B cell (primary cell): ENCODE measurements around the gene GAGE13. TPM values are rescaled to one million over a fixed set of nuclear protein-coding genes. Genes with fewer than 3 reads are reported as not detected.
"Not testable (repeated sequence)": the region's sequence is repeated elsewhere in the genome, so short reads cannot be mapped to it uniquely, and the experiment has no call there.

Experiments used
- ATAC-seq: fragments of 200-7000 bp; cut with Tn5 transposase; one replicate; pipeline ENCODE4 v1.10.0; 2021; ENCODE audit warnings: low read depth, mild to moderate bottlenecking, moderate number of reproducible peaks, moderate library complexity
- CTCF ChIA-PET: fragments of 350-600 bp; sonication (Branson Sonifier 250); formaldehyde crosslinking; loops from one replicate; lab custom pipeline; 2021; ENCODE audit warnings: antibody characterized with exemption, inconsistent platforms; lab: Charles Lee
- POLR2A ChIA-PET: fragments of 350-600 bp; sonication (Branson Sonifier 250); formaldehyde crosslinking; loops from one replicate; lab custom pipeline; 2021; ENCODE audit warnings: antibody characterized with exemption; lab: Charles Lee
- DNase-seq: peaks from one replicate; pipeline ENCODE4 v3.0.0; 2013
- H2AFZ ChIP-seq: 2 replicates; pipeline ENCODE4 v1.6.1; 2012; ENCODE audit warnings: mild to moderate bottlenecking, low read depth, low read length; ENCODE audit not compliant: insufficient read depth, poor library complexity, severe bottlenecking
- H3K27ac ChIP-seq, 2 donors: 1 replicate in 1 of 2; 2 replicates in 1 of 2; pipeline ENCODE4 v1.5.1; 2012 to 2013; ENCODE audit warnings: low read length in 2 of 2, mild to moderate bottlenecking in 2 of 2, moderate library complexity in 1 of 2
- H3K27me3 ChIP-seq, 4 experiments: fragments of 200-600 bp in 1 of 4; sonication (generic) in 1 of 4; replicated peaks in 1 of 4; 1 replicate in 2 of 4; 2 replicates in 2 of 4; pipeline versions ENCODE4 v1.6.1 to v1.7.0; 2013 to 2016; ENCODE audit warnings: low read length in 3 of 4, mild to moderate bottlenecking in 2 of 4, mixed read lengths in 1 of 4, moderate library complexity in 1 of 4; ENCODE audit not compliant: insufficient read depth in 4 of 4, control insufficient read depth in 3 of 4; ENCODE audit errors: control extremely low read depth in 1 of 4
- H3K36me3 ChIP-seq, 2 experiments: replicated peaks in 1 of 2; 1 replicate in 1 of 2; 2 replicates in 1 of 2; pipeline versions ENCODE4 v1.6.1 to v1.7.1; 2013; ENCODE audit warnings: low read length in 1 of 2; ENCODE audit not compliant: insufficient read depth in 2 of 2, control insufficient read depth in 1 of 2; ENCODE audit errors: control extremely low read depth in 1 of 2, extremely low read depth in 1 of 2
- H3K4me1 ChIP-seq, 2 donors: fragments of 200-600 bp in 1 of 2; sonication (generic) in 1 of 2; 1 replicate in 1 of 2; 2 replicates in 1 of 2; pipeline versions ENCODE4 v1.5.1 to v1.6.1; 2013 to 2017; ENCODE audit warnings: low read length in 2 of 2; ENCODE audit not compliant: control insufficient read depth in 2 of 2, insufficient read depth in 2 of 2
- H3K4me2 ChIP-seq: replicated peaks from 2 replicates; pipeline ENCODE3; 2012; ENCODE audit warnings: mild to moderate bottlenecking, low read depth, low read length; ENCODE audit not compliant: poor library complexity, severe bottlenecking
- H3K4me3 ChIP-seq, 5 experiments: fragments of 200-600 bp in 1 of 5; sonication (generic) in 1 of 5; 1 replicate in 3 of 5; 2 replicates in 2 of 5; pipeline versions ENCODE4 v1.5.1 to v1.7.0; 2011 to 2016; ENCODE audit warnings: low read length in 4 of 5, mild to moderate bottlenecking in 4 of 5, low read depth in 2 of 5, control low read depth in 1 of 5, moderate library complexity in 1 of 5; ENCODE audit not compliant: insufficient read depth in 1 of 5; ENCODE audit errors: control extremely low read depth in 1 of 5, extremely low read depth in 1 of 5
- H3K79me2 ChIP-seq: fragments of 200-600 bp; sonication (generic); one replicate; pipeline ENCODE4 v1.6.0; 2016; ENCODE audit warnings: low read length; ENCODE audit not compliant: control insufficient read depth, insufficient read depth
- H3K9ac ChIP-seq: fragments of 200-600 bp; sonication (generic); 2 replicates; pipeline ENCODE4 v1.6.1; 2017; ENCODE audit warnings: mild to moderate bottlenecking, low read length, moderate library complexity
- H3K9me3 ChIP-seq, 3 donors: one replicate each; pipeline versions ENCODE4 v1.6.1 to v1.7.1; 2013; ENCODE audit warnings: low read length in 2 of 3; ENCODE audit not compliant: control insufficient read depth in 2 of 3, insufficient read depth in 1 of 3; ENCODE audit errors: control extremely low read depth in 1 of 3
- H4K20me1 ChIP-seq: 2 replicates; pipeline ENCODE4 v1.6.0; 2012; ENCODE audit warnings: mild to moderate bottlenecking, low read length; ENCODE audit not compliant: insufficient read depth, control insufficient read depth, poor library complexity, severe bottlenecking
- H3K27ac Mint-ChIP-seq: one replicate; pipeline ENCODE4 v1.8.0; 2021; ENCODE audit warnings: mixed read lengths
- H3K27me3 Mint-ChIP-seq: one replicate; pipeline ENCODE4 v1.8.0; 2021; ENCODE audit warnings: mixed read lengths
- H3K4me1 Mint-ChIP-seq: one replicate; pipeline ENCODE4 v1.8.0; 2021; ENCODE audit warnings: mixed read lengths
- H3K4me3 Mint-ChIP-seq: one replicate; pipeline ENCODE4 v1.8.0; 2021; ENCODE audit warnings: mixed read lengths
- H3K9me3 Mint-ChIP-seq: one replicate; pipeline ENCODE4 v1.8.0; 2022; ENCODE audit warnings: mixed read lengths; ENCODE audit not compliant: insufficient read depth
- CTCF ChIP-seq: fragments of 200-600 bp; IDR thresholded peaks from one replicate; pipeline ENCODE4 v1.8.0; 2022; ENCODE audit warnings: antibody characterized with exemption, mild to moderate bottlenecking
- EZH2 ChIP-seq: IDR thresholded peaks from 2 replicates; pipeline ENCODE4 v1.6.1; 2012; ENCODE audit warnings: borderline replicate concordance, low read depth, mild to moderate bottlenecking, moderate library complexity, low read length; ENCODE audit not compliant: insufficient read depth, poor library complexity, severe bottlenecking
- WGBS: methylation state at CpG from one replicate; pipeline ENCODE4 v1.1.5; 2013; ENCODE audit warnings: missing lambda C conversion rate; ENCODE audit not compliant: insufficient coverage; 5-methylcytosine and 5-hydroxymethylcytosine counted together
- intact Hi-C: fragments of 100-400 bp; cut with micrococcal nuclease; formaldehyde crosslinking; loops from one replicate; pipeline ENCODE4 v1.10.0; 2022
- polyA plus RNA-seq: library from polyadenylated mRNA; depleted of rRNA; stranded (reverse); fragments of >200 nt; gene quantifications from 2 replicates; pipeline ENCODE4 v1.2.3, GENCODE V29; 2012
- total RNA-seq, 2 donors: library from RNA; stranded (reverse); fragments of 120-200 nt in 1 of 2; gene quantifications; 1 replicate in 1 of 2; 2 replicates in 1 of 2; pipeline versions ENCODE4 v1.2.3 to v1.2.4, GENCODE V29; 2013 to 2022

Gene GAGE13
- total and polyA plus RNA-seq, 2 donors (not counting 1 experiment from before 2014, with no cell fraction given): not detected

GRCh38 chrX:49292400-49293362, 38.7 kb upstream of the GAGE13 start:
- H3K4me3 Mint-ChIP-seq: no peak overlapping the region
- Histone ChIP-seq H3K36me3 (no peaks in the 10 kb centered on the region), H3K9me3 (no peaks in the 10 kb centered on the region), H4K20me1 (no peaks in the 10 kb centered on the region), H2AFZ (no peak overlapping the region), H3K79me2 (no peaks in the 10 kb centered on the region), H3K27me3 (no peaks in the 10 kb centered on the region), H3K27ac (no peak overlapping the region), H3K9ac (no peak overlapping the region), H3K4me2 (peak overlapping the region; percentile 14), H3K4me3 (no peak overlapping the region), H3K4me1 (peaks cover 0 to 9% of the 10 kb centered on the region in 2 donors)
- DNase-seq: no peak
- no peaks in the 10 kb centered on the region for H3K9me3 Mint-ChIP-seq
- H3K27ac Mint-ChIP-seq: no peak overlapping the region
- no peaks in the 10 kb centered on the region for H3K4me1 Mint-ChIP-seq
- intact Hi-C loops: loop anchor here (2.0 kb wide), 1 partner anchor 462 kb away; no protein-coding TSS in a partner anchor
- CTCF ChIA-PET: interaction anchor here (0.5 to 0.6 kb wide), 2 partner anchors 8 to 1741 kb away, joined by 3 read pairs; no protein-coding TSS in a partner anchor
- H3K27me3 Mint-ChIP-seq: no peaks in the 10 kb centered on the region
- TF ChIP-seq CTCF: no peak
- TF ChIP-seq EZH2: no peak
- POLR2A ChIA-PET: no interaction called here
- 90% methylated on average over 5 of the region's 17 CpGs for WGBS
- no peak for ATAC-seq

GRCh38 chrX:49299293-49299692, 32.1 kb upstream of the GAGE13 start:
- intact Hi-C loops, H3K9me3 ChIP-seq, DNase-seq, H3K27me3 Mint-ChIP-seq, H3K9ac ChIP-seq, H3K79me2 ChIP-seq, H3K9me3 Mint-ChIP-seq, H3K27ac Mint-ChIP-seq, POLR2A ChIA-PET, H3K27ac ChIP-seq, H3K27me3 ChIP-seq, H4K20me1 ChIP-seq, CTCF ChIA-PET, H3K4me3 ChIP-seq, H3K4me1 Mint-ChIP-seq, H3K4me1 ChIP-seq, H3K4me3 Mint-ChIP-seq, ATAC-seq, H3K36me3 ChIP-seq, H3K4me2 ChIP-seq, H2AFZ ChIP-seq: not testable (repeated sequence)
- 100% methylated on average over 3 of the region's 5 CpGs for WGBS
